HCT116 (cell line): ENCODE results near the gene SYNGR3. TPM values are rescaled to one million over a fixed set of nuclear protein-coding genes. Genes with fewer than 3 reads are reported as not detected.

ENCODE experiments used
- ATAC-seq: fragments of 200-7000 bp; cut with Tn5 transposase; 2 replicates; pipeline ENCODE4 v1.9.1; 2020; ENCODE audit warnings: mild to moderate bottlenecking, moderate library complexity
- BruUV-seq: library from RNA; stranded (reverse); fragments of 400-500 nt; replicated peaks from 2 replicates; lab custom pipeline; 2021; lab: Mats Ljungman, UMichigan
- CTCF ChIA-PET: fragments of 300-600 bp; sonication (Branson Sonifier 250); formaldehyde crosslinking; loops from one replicate; lab custom pipeline; 2021; ENCODE audit warnings: antibody characterized with exemption; lab: Charles Lee
- POLR2A ChIA-PET: fragments of 300-600, 350-600 bp; sonication (Branson Sonifier 250); formaldehyde crosslinking; loops from one replicate; lab custom pipeline; 2021; ENCODE audit warnings: antibody characterized with exemption; lab: Charles Lee
- RAD21 ChIA-PET, 2 experiments: fragments of 300-600 bp; sonication (Branson Sonifier 250); formaldehyde crosslinking; loops; one replicate each; lab custom pipeline; 2023; ENCODE audit warnings: low total read pairs in 2 of 2; ENCODE audit not compliant: uncharacterized antibody in 2 of 2, unreplicated experiment in 2 of 2, low non-redundant PET in 1 of 2; lab: Charles Lee
- DNase-seq: peaks from one replicate; pipeline ENCODE4 v3.0.0-alpha.2; 2010; ENCODE audit warnings: low read depth, low spot score
- H2AFZ ChIP-seq: fragments of 200-600 bp; shearing (Covaris generic), sonication (generic); 2 replicates; pipeline ENCODE4 v1.6.1; 2017; ENCODE audit warnings: low read depth, mixed run types, mixed read lengths, antibody characterized with exemption, low read length; ENCODE audit not compliant: poor library complexity, severe bottlenecking
- H3K27ac ChIP-seq: 2 replicates; pipeline ENCODE4 v1.5.1; 2012; ENCODE audit warnings: low read depth, low read length
- H3K27me3 ChIP-seq: fragments of 200-600 bp; sonication (generic); 2 replicates; pipeline ENCODE4 v1.6.1; 2016; ENCODE audit warnings: mixed run types, low read length, mixed read lengths; ENCODE audit not compliant: insufficient read depth
- H3K36me3 ChIP-seq, 2 experiments: fragments of 200-500 bp in 1 of 2; fragments of 200-600 bp in 1 of 2; sonication (Bioruptor generic) in 1 of 2; sonication (generic) in 1 of 2; 2 replicates each; pipeline versions ENCODE4 v1.5.1 to v1.6.1; 2014 to 2016; ENCODE audit warnings: low read length in 2 of 2, inconsistent platforms in 1 of 2, mixed read lengths in 1 of 2, mixed run types in 1 of 2; ENCODE audit not compliant: insufficient read depth in 2 of 2, control insufficient read depth in 1 of 2
- H3K4me1 ChIP-seq, 2 experiments: fragments of 200-600 bp in 1 of 2; sonication (generic) in 1 of 2; 2 replicates each; pipeline versions ENCODE4 v1.5.1 to v1.6.1; 2012 to 2017; ENCODE audit warnings: low read length in 2 of 2, inconsistent platforms in 1 of 2, mild to moderate bottlenecking in 1 of 2, mixed read lengths in 1 of 2, mixed run types in 1 of 2, moderate library complexity in 1 of 2; ENCODE audit not compliant: insufficient read depth in 2 of 2, control insufficient read depth in 1 of 2
- H3K4me2 ChIP-seq: fragments of 200-600 bp; sonication (generic); 2 replicates; pipeline ENCODE4 v1.6.1; 2017; ENCODE audit warnings: mixed run types, low read length, mixed read lengths
- H3K4me3 ChIP-seq, 2 experiments: fragments of 200-600 bp in 1 of 2; sonication (generic) in 1 of 2; replicated peaks in 1 of 2; 2 replicates each; pipeline ENCODE4 v1.5.1; 2011 to 2016; ENCODE audit warnings: low read length in 2 of 2, control low read depth in 1 of 2, low read depth in 1 of 2, mild to moderate bottlenecking in 1 of 2, mixed read lengths in 1 of 2, mixed run types in 1 of 2
- H3K79me2 ChIP-seq: fragments of 200-600 bp; sonication (generic); 2 replicates; pipeline ENCODE4 v1.6.1; 2017; ENCODE audit warnings: mild to moderate bottlenecking, mixed run types, low read length, moderate library complexity, mixed read lengths; ENCODE audit not compliant: insufficient read depth
- H3K9ac ChIP-seq: fragments of 200-600 bp; sonication (generic); 2 replicates; pipeline ENCODE4 v1.6.1; 2016; ENCODE audit warnings: low read length, mixed read lengths
- H3K9me2 ChIP-seq: fragments of 200-600 bp; sonication (generic), shearing (Covaris generic); 2 replicates; pipeline ENCODE4 v1.6.1; 2017; ENCODE audit warnings: mixed run types, mild to moderate bottlenecking, moderate library complexity; ENCODE audit not compliant: insufficient read depth
- H3K9me3 ChIP-seq, 2 experiments: fragments of 200-500 bp in 1 of 2; fragments of 200-600 bp in 1 of 2; sonication (Bioruptor generic) in 1 of 2; sonication (generic) in 1 of 2; 2 replicates each; pipeline ENCODE4 v1.6.1; 2014 to 2017; ENCODE audit warnings: low read length in 2 of 2, mixed read lengths in 2 of 2, inconsistent platforms in 1 of 2, low read depth in 1 of 2, mild to moderate bottlenecking in 1 of 2, mixed run types in 1 of 2, moderate library complexity in 1 of 2; ENCODE audit not compliant: control insufficient read depth in 1 of 2, insufficient read depth in 1 of 2
- H4K20me1 ChIP-seq: fragments of 200-600 bp; sonication (generic), shearing (Covaris generic); 2 replicates; pipeline ENCODE4 v1.6.1; 2017; ENCODE audit warnings: mixed run types, mild to moderate bottlenecking, moderate library complexity; ENCODE audit not compliant: insufficient read depth
- CBX3 ChIP-seq: IDR thresholded peaks from 2 replicates; pipeline ENCODE4 v1.6.1; 2012; ENCODE audit warnings: low read depth
- CEBPB ChIP-seq: IDR thresholded peaks from 2 replicates; pipeline ENCODE4 v1.6.1; 2012; ENCODE audit warnings: low read depth
- EGR1 ChIP-seq: IDR thresholded peaks from 2 replicates; pipeline ENCODE4 v1.6.1; 2012; ENCODE audit warnings: low read depth
- ELF1 ChIP-seq: IDR thresholded peaks from 2 replicates; pipeline ENCODE4 v1.6.1; 2012; ENCODE audit warnings: low read depth, borderline replicate concordance
- EZH2 ChIP-seq: fragments of 200-600 bp; sonication (generic); IDR thresholded peaks from 2 replicates; pipeline ENCODE4 v1.6.1; 2017; ENCODE audit warnings: antibody characterized with exemption, mixed run types
- EZH2phosphoT487 ChIP-seq: fragments of 200-600 bp; IDR thresholded peaks from 2 replicates; pipeline ENCODE4 v1.6.1; 2018; ENCODE audit warnings: antibody characterized with exemption, borderline replicate concordance
- FOSL1 ChIP-seq: IDR thresholded peaks from 2 replicates; pipeline ENCODE4 v1.6.1; 2012; ENCODE audit warnings: low read depth
- POLR2A ChIP-seq: IDR thresholded peaks from 2 replicates; pipeline ENCODE4 v1.7.0; 2011; ENCODE audit warnings: borderline replicate concordance; ENCODE audit not compliant: insufficient read depth, insufficient read length; ENCODE audit errors: extremely low read depth
- RAD21 ChIP-seq: IDR thresholded peaks from 2 replicates; pipeline ENCODE4 v1.6.1; 2012; ENCODE audit warnings: low read depth, mild to moderate bottlenecking
- SIN3A ChIP-seq: IDR thresholded peaks from 2 replicates; pipeline ENCODE4 v1.6.1; 2012; ENCODE audit warnings: low read depth
- SP1 ChIP-seq: IDR thresholded peaks from 2 replicates; pipeline ENCODE4 v1.6.1; 2012; ENCODE audit warnings: low read depth
- SRF ChIP-seq: IDR thresholded peaks from 2 replicates; pipeline ENCODE4 v1.6.1; 2012; ENCODE audit warnings: low read depth
- TCF7L2 ChIP-seq: IDR thresholded peaks from 2 replicates; pipeline ENCODE4 v1.7.0; 2011; ENCODE audit warnings: borderline replicate concordance, inconsistent platforms; ENCODE audit not compliant: insufficient read depth, insufficient read length; ENCODE audit errors: extremely low read depth
- YY1 ChIP-seq: IDR thresholded peaks from 2 replicates; pipeline ENCODE4 v1.6.1; 2011; ENCODE audit warnings: low read length, low read depth, moderate library complexity, mild to moderate bottlenecking; ENCODE audit not compliant: insufficient replicate concordance; ENCODE audit errors: extremely low read depth
- ZFX ChIP-seq: fragments of 450-650 bp; IDR thresholded peaks from 2 replicates; pipeline ENCODE4 v1.6.1; 2017
- ZNF274 ChIP-seq: fragments of 200-500 bp; sonication (Bioruptor generic); IDR thresholded peaks from 2 replicates; pipeline ENCODE4 v1.6.1; 2014; ENCODE audit warnings: mild to moderate bottlenecking, low read depth, low read length, inconsistent platforms
- intact Hi-C: fragments of 100-400 bp; cut with micrococcal nuclease; formaldehyde crosslinking; loops from 2 replicates; pipeline ENCODE4 v1.10.0; 2022
- total RNA-seq: library from RNA; stranded (reverse); gene quantifications from one replicate; pipeline ENCODE4 v1.2.1, GENCODE V29; 2021; ENCODE audit not compliant: unreplicated experiment
- TF ChIP-seq, protein P1 (sequence below): IDR thresholded peaks from 2 replicates; pipeline ENCODE4 v1.6.1; 2011; ENCODE audit warnings: mild to moderate bottlenecking, low read length, moderate library complexity; ENCODE audit not compliant: insufficient replicate concordance; ENCODE audit errors: extremely low read depth
- TF ChIP-seq, protein P2 (sequence below): IDR thresholded peaks from 2 replicates; pipeline ENCODE4 v1.6.1; 2012
- TF ChIP-seq, protein P3 (sequence below): IDR thresholded peaks from 2 replicates; pipeline ENCODE4 v1.6.1; 2012

The SYNGR3 gene
- total RNA-seq, 1 experiment from 2014 or later: 11.5 TPM

DNA sequence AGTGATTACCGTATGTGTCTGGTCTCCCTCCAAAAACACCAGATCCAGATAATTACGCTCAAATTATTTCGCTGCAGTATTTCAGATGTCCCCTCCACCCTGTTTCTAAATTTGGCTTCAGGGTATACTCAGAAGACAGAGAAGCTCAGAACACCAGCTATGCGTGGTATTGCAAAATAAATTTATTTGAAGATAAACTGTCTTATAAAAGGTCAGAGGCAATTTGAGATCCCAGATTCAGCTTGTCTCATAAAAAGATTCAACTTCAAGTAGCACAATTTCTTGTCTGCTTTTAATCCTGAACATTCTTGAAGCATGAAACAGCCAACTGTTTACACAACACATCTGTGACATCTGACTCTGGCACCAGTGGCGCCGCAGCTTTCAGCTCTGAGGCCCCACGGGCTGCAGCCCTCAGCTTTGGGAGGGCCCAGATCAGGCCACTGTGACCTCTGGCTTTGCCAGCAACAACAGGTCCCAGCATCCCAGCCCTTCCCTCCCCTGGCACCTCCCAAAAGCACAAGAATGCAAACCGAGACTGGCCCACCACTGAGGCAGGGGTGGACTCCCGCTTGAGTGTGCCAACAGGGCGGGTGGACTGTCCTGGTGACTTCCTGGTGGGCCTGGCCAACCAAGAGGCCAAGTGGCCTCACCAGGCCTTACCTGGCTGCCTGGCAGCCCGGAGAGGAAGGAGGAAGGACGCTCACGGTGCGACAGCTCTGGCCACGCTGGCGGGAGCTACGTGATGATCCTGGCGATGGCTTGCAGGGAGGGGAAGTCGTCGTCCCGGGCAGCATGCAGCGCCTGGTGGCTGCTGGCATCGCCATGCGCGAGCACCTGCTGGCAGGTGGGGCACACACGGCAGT, 8.0 kb downstream of the SYNGR3 start:
- no TSS peak for BruUV-seq
- POLR2A ChIA-PET: interaction anchor here (1.8 kb wide), 1 partner anchor 10 kb away, joined by 3 read pairs; no protein-coding TSS in a partner anchor

DNA sequence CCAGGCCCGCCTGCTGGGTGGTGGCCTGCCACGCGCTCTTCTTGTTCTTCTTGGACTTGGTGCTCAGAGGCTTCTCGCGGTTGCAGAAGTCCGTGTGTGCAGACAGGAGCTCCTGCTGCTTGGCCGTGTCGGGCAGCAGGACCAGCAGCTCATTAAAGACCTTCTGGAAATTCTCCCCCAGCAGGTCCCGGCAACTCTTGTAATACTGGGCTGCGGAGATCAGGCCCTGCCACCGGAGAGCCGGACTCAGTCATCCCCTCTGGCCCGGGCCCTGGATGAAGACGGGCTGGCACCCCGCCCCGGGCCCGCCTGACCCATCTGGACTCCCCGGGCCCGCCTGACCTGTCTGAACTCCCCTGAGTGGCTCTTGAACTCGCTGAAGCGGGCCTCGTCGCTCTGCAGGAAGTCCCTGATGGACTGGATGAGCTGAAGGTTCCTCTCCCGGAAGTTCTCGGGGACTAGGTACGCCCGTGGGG, 8.6 kb downstream of the SYNGR3 start:
- peaks cover 25 to 50% of the 10 kb centered on the region in 2 experiments; a peak in 3 of 4 replicates for H3K36me3 ChIP-seq
- H3K4me3 ChIP-seq: no peak overlapping the region
- ChIA-PET POLR2A (interaction anchor here (1.8 kb wide), 1 partner anchor 10 kb away, joined by 3 read pairs; no protein-coding TSS in a partner anchor), CTCF (interaction anchor here (0.6 kb wide), 1 partner anchor 142 kb away, joined by 3 read pairs; no protein-coding TSS in a partner anchor), RAD21 (no interaction called here)
- H3K4me2 ChIP-seq: no peak overlapping the region
- no peak overlapping the region for H2AFZ ChIP-seq
- no peak for TF ChIP-seq SIN3A
- TF ChIP-seq ZFX: no peak
- no peak for TF ChIP-seq EZH2phosphoT487
- no peak for TF ChIP-seq TCF7L2
- no peak for TF ChIP-seq EZH2
- no peak for TF ChIP-seq EGR1
- TF ChIP-seq ZNF274: no peak
- no peak for TF ChIP-seq POLR2A
- TF ChIP-seq, protein P1, sequence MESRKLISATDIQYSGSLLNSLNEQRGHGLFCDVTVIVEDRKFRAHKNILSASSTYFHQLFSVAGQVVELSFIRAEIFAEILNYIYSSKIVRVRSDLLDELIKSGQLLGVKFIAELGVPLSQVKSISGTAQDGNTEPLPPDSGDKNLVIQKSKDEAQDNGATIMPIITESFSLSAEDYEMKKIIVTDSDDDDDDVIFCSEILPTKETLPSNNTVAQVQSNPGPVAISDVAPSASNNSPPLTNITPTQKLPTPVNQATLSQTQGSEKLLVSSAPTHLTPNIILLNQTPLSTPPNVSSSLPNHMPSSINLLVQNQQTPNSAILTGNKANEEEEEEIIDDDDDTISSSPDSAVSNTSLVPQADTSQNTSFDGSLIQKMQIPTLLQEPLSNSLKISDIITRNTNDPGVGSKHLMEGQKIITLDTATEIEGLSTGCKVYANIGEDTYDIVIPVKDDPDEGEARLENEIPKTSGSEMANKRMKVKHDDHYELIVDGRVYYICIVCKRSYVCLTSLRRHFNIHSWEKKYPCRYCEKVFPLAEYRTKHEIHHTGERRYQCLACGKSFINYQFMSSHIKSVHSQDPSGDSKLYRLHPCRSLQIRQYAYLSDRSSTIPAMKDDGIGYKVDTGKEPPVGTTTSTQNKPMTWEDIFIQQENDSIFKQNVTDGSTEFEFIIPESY: no peak
- no peak for TF ChIP-seq FOSL1
- TF ChIP-seq ELF1: no peak
- TF ChIP-seq RAD21: no peak
- no peak overlapping the region for H3K9ac ChIP-seq
- intact Hi-C loops: no loop called here
- no peaks in the 10 kb centered on the region for H3K9me2 ChIP-seq
- peaks cover 0 to 8% of the 10 kb centered on the region in 2 experiments; a peak in 2 of 4 replicates for H3K4me1 ChIP-seq
- no peaks in the 10 kb centered on the region for H3K27me3 ChIP-seq
- H3K27ac ChIP-seq: no peak overlapping the region
- TSS peak; percentile 31 for BruUV-seq
- ATAC-seq (no peak), DNase-seq (no peak)
- H3K79me2 ChIP-seq: peaks cover 23% of the 10 kb centered on the region
- H3K9me3 ChIP-seq: no peaks in the 10 kb centered on the region
- H4K20me1 ChIP-seq: no peaks in the 10 kb centered on the region

More for the DNA sequence above, 8.0 kb downstream of the SYNGR3 start:
- DNase-seq (no peak), ATAC-seq (no peak)
- ChIA-PET CTCF (interaction anchor here (0.6 kb wide), 1 partner anchor 143 kb away, joined by 3 read pairs; no protein-coding TSS in a partner anchor), RAD21 (no interaction called here)
- Histone ChIP-seq H3K36me3 (peaks cover 23 to 44% of the 10 kb centered on the region in 2 experiments; a peak in 3 of 4 replicates), H3K27me3 (no peaks in the 10 kb centered on the region), H3K4me3 (no peak overlapping the region), H3K27ac (no peak overlapping the region), H3K9ac (no peak overlapping the region), H3K4me1 (peaks cover 0 to 7% of the 10 kb centered on the region in 2 experiments; a peak in 2 of 4 replicates), H3K9me3 (no peaks in the 10 kb centered on the region), H3K4me2 (no peak overlapping the region), H3K79me2 (peaks cover 17% of the 10 kb centered on the region; the same call in 1 of the 2 replicates), H3K9me2 (no peaks in the 10 kb centered on the region), H2AFZ (no peak overlapping the region), H4K20me1 (no peaks in the 10 kb centered on the region)
- intact Hi-C loops: no loop called here
- TF ChIP-seq SRF (no peak), TCF7L2 (no peak), CBX3 (no peak), EGR1 (no peak), ZNF274 (no peak), YY1 (no peak), SP1 (no peak), CEBPB (no peak)
- TF ChIP-seq, protein P2, sequence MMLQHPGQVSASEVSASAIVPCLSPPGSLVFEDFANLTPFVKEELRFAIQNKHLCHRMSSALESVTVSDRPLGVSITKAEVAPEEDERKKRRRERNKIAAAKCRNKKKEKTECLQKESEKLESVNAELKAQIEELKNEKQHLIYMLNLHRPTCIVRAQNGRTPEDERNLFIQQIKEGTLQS: no peak
- TF ChIP-seq, protein P3, sequence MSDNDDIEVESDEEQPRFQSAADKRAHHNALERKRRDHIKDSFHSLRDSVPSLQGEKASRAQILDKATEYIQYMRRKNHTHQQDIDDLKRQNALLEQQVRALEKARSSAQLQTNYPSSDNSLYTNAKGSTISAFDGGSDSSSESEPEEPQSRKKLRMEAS: no peak
